ENCODE results near the gene ABHD14A.

DNA sequence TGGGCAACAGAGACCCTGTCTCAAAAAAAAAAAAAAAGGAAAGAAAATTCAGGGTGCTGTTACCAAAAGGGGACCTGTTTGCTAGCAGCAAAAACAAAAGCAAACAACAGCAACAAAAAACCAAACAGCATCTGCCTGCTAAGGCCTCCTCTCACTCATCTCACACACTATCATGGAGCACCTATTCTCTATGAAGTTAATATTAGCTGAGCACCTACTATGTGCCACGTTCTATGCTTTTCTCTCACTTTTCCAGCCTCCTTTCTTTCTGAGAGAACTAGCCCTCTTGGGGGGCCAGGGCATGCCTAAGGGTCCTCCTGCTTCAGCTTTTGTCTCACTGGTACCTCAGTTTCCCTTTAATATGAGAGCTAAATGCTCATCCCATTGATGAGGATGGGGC lies 20.2 kb upstream of the ABHD14A start:
- TF ChIP-seq, protein P1, sequence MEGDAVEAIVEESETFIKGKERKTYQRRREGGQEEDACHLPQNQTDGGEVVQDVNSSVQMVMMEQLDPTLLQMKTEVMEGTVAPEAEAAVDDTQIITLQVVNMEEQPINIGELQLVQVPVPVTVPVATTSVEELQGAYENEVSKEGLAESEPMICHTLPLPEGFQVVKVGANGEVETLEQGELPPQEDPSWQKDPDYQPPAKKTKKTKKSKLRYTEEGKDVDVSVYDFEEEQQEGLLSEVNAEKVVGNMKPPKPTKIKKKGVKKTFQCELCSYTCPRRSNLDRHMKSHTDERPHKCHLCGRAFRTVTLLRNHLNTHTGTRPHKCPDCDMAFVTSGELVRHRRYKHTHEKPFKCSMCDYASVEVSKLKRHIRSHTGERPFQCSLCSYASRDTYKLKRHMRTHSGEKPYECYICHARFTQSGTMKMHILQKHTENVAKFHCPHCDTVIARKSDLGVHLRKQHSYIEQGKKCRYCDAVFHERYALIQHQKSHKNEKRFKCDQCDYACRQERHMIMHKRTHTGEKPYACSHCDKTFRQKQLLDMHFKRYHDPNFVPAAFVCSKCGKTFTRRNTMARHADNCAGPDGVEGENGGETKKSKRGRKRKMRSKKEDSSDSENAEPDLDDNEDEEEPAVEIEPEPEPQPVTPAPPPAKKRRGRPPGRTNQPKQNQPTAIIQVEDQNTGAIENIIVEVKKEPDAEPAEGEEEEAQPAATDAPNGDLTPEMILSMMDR (IDR thresholded peaks at IDR 0.05), result no peak
- TF ChIP-seq POLR2A (IDR thresholded peaks at IDR 0.05), result no peak

Measured in lower leg skin (tissue), 3 donors.